Amygdala (tissue), 56 donors: Measurements from ENCODE around the gene CCNT1.
"Not testable (repeated sequence)": the region's sequence is repeated elsewhere in the genome, so short reads cannot be mapped to it uniquely, and the experiment has no call there.

Source experiments
- DNase-seq, 56 donors: peaks; one replicate each; lab custom pipeline; 2025; lab: John Stamatoyannopoulos, UW

The CCNT1 gene

DNA sequence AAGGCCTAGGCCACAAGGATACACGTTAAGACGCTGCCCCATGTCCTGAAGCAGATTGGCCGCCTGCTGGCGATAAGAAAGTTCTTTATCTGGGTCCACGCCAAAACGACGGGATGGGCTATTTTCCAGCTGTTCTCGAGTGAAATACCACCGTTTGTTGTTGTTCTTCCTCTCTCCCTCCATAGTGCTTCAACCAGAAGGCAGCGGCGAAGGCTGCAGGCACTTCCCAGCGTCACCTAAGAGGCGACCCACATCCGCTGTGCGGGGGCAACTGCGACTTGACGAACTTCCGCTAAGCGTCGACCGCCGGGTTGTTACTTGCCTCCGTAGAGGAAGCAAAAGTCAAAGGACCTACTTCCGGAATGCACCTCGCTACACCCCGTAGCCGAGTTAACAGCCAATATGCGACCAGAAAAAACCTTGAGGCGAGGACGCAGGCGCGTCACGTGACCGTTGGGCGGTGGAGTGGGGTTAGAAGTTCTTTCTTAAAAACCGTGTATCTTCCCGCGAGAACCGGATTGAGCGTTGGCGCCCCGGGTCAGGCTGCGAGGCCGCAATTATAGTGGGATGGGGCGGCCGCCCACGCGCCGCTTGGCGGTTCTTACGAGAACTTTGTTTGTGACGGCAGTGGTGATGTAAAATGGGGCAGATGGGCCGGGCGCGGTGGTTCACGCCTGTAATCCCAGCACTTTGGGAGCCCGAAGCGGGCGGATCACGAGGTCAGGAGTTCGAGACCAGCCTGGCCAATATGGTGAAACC is at the start of gene CCNT1:
Gene CCNT1 (minus strand): TSS at position 215 of the 759 bp plus-strand sequence. CDS start 32 bp downstream, at position 183.
- DNase-seq, result peak; percentile 79 to 99 (median 96)

DNA sequence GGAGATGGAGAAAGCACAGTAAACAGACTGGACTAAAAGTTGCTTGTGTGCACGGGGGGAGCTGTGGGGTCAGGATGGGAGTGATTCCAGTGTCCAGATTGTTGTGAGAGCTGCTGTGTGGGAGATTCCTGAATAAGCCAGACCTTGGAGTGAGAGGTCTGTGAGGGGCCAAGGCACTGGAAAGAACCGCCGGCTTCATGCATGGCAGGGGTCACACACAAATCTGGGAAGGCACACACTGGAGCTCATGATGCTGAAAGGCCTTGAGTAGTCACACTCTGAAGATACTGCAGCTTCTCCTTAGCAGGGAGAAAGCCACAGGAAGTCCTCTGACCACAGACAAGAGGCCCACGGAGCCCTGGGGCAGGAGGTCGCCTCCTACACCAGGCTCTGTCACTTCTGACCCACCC is 49.3 kb upstream of the CCNT1 start:
- DNase-seq, result no peak

DNA sequence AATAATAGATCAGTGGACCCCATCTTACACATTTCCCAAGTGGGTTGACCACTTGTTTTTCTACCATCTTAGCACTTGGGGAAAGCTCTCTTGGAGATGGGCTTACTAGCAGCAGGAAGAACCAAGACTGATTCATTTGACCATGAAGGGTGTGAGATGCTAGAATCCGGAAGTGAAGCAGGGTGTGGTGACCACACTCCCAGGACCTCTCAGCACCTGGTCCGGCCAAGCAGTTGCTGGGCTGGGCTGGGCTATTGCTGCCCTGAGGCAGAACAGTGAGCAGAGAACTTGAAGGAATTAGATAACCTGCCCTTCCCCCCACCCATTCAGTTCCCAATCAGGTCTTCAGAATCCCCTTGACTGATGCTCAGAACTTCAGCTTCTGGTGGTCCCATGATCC is 48.0 kb upstream of the CCNT1 start:
- DNase-seq, result no peak

DNA sequence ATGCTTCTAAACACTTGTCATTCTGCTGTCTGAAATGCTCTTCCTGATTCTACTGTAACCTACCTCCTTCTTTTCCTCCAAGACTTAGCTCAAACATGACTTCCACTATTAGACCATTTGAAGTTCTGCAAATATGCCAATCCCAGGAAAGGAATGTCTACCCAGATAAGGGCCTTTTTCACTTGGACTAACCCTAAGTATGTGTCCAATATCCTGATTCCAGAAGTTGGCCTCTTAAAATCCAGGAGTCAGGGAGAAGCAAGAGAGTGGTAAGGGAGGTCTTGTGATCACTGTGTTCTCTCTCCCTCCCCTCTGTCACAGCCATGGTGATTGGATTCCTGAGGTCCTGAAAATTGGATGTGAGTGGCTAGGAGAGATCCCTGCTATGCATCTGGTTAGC is 42.2 kb upstream of the CCNT1 start:
- DNase-seq, result no peak

GRCh38 chr12:48758186-48758585 is 41.7 kb upstream of the CCNT1 start:
- DNase-seq, result no peak

DNA sequence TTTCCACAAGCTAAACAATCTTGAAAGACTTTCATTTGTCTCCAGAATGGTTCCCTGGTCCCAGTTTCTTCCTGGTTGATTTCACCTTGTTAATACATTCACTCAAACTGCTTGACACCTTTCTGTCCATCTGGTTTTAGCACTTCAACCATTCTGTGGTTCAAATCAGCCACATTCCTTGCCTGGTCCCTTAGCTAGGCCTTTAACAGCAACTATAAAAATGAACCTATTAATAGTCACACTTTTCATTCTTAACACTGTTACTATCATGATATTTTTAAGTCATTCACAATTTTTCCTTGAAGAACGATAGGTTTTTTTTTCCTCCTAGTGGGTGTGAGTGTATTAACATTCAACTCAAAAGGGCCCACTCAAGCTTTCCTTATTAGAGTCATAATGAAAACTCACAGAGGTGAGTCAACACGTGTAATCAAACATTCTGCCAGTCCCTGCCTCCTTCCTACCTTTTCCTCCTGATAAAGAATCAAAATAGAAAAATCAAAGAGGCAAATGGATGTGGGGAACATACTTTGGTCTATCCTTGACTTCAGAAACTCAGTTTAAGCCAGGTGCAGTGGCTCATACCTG is 34.4 kb upstream of the CCNT1 start:
- DNase-seq, result no peak

DNA sequence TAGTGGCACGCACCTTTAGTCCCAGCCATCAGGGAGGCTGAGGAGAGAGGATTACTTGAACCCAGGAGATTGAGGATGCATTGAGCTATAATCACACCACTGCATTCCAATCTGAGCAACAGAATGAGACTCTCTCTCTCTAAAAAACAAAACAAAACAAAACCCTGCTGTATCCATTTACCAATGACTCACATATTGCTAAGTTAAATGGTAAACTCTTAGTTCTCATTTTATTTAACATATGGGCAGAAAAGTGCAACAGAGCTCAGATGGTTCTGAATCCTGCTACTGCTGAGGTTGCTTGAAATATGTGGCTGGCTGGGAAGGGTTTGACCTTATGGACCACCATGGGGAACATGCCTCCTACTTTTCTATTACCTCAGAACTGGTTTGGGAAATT is 33.7 kb upstream of the CCNT1 start:
- DNase-seq, result no peak

GRCh38 chr12:48744251-48745008 is 27.9 kb upstream of the CCNT1 start:
- no peak for DNase-seq

DNA sequence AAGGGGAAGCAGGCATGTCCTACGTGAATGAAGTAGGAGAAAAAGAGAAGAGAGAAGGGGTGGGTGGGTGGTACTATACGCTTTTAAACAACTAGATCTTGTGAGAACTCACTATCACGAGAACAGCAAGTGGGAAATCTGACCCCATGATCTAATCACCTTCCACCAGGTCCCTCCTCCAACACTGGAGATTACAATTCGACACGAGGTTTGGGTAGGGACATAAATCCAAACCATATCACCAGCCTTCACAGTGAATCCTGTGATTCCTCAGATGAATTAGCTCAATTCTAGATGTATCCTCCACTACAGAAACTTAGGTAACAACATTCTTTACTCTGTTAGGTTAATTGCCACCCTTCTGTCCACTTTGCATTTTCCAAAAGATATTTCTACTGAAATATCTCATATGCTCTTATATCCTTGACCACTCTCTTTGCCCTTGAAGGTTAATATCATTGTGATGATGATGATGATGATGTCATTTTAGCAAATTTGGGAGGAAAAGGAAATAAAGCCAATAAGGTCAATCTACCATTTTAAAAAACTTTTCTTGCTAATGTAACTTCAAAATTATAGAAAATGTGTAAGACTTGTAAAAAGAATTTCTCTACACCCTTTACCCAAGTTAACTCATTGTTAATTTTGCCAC is 23.2 kb upstream of the CCNT1 start:
- no peak for DNase-seq

- DNase-seq, result no peak
Measured at GRCh38 chr12:48736456-48736855, 19.9 kb upstream of the CCNT1 start.

- DNase-seq, result no peak
Measured at GRCh38 chr12:48728807-48729206, 12.3 kb upstream of the CCNT1 start.

DNA sequence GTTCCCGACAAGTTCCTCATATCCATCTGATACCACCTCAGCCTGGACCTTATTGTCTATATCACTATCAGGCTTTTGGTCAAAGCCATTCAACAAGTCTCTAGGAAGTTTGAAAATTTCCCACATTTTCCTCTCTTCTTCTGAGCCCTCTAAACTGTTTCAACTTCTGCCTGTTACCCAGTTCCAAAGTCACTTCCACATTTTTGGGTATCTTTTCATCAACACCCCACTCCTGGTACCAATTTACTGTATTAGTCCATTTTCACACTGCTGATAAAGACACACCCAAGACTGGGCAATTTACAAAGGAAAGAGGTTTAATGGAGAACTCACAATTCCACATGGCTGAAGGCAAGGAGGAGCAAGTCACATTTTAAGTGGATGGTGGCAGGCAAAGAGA is 4.2 kb upstream of the CCNT1 start:
- not testable (repeated sequence) for DNase-seq

- not testable (repeated sequence) for DNase-seq
Measured at GRCh38 chr12:48720171-48720570, 3.7 kb upstream of the CCNT1 start.

DNA sequence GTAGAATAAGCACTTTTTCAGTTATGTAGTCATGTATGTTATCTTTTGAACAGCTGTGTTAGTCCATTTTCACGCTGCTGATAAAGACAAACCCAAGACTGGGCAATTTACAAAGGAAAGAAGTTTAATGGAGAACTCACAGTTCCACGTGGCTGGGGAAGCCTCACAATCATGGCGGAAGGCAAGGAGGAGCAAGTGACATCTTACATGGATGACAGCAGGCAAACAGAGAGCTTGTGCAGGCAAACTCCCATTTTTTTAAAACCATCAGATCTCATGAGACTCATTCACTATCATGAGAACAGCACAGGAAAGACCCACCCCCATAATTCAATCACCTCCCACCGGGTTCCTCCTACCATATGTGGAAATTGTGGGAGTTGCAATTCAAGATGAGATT is 2.5 kb upstream of the CCNT1 start:
- not testable (repeated sequence) for DNase-seq

- no peak for DNase-seq
Measured at GRCh38 chr12:48717252-48717695, 767 bp upstream of the CCNT1 start.

GRCh38 chr12:48716168-48716492 is 377 bp downstream of the CCNT1 start:
- DNase-seq, result peak in 1 of 56 donors; percentile 37

- no peak for DNase-seq
Measured at GRCh38 chr12:48712209-48712608, 4.3 kb downstream of the CCNT1 start.

- not testable (repeated sequence) for DNase-seq
Measured at GRCh38 chr12:48698822-48699221, 17.7 kb downstream of the CCNT1 start.

DNA sequence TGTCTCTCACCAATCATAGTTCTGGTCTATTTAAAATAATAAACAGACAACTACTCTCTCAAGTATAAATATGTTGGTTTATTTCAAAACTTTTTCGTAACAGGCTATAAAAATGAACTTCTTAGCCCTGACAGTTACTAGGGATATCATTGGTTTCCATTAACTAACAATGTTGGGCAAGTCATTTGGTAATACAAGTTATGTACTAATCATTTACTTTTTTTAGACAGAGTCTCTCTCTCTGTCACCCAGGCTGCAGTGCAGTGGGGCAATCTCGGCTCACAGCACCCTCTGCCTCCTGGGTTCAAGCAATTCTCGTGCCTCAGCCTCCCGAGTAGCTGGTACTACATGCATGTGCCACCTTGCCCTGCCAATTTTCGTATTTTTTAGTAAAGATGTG is 19.9 kb downstream of the CCNT1 start:
- no peak for DNase-seq

DNA sequence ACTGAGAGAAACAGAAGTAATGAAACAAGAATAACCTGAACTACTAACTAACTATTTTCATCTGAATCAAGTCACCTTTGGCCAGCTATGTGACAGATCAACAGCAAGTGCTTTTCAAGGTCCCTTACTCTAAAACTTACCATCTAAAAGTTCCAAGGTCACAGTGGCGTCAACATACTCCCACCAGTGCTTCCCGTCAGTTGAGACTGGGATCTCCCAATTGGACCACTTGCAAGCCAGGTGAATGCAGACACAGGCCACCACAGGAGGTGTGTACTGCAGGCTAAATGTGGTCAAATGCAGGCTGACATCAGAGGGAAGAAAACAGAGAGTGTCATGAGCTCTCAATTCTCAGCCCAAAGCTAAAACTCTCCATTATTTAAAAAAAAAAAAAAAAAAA is 20.6 kb downstream of the CCNT1 start:
- DNase-seq, result no peak

DNA sequence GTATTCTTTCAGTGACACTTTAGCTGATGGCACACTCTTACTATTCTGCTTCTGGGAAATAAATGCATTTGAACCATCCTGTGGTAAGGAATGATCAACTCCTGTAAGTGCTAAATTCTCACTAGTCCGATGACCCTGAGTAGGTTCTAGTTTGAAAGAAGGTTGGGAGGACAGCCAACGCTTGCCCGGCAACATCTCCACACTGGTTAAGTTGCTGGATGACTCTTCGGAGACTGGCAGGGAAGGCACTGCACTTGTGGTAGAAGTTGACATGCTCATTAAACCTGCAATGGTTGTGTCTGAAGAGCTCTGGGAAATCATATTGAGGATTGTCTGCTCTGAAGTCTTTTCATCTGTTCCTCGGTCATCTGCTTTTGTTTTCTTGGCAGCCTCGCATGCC is 22.5 kb downstream of the CCNT1 start:
- DNase-seq, result no peak
